Lower leg skin (tissue), 3 donors: ENCODE data around the gene ESRRB.

ENCODE experiments used
- CTCF ChIP-seq, 3 donors: fragments of 450-650 bp; IDR thresholded peaks; one replicate each; pipeline ENCODE4 v1.5.1; 2016; ENCODE audit warnings: antibody characterized with exemption in 3 of 3, mild to moderate bottlenecking in 3 of 3, moderate library complexity in 2 of 3
- POLR2A ChIP-seq, 2 donors: fragments of 450-650 bp; IDR thresholded peaks; one replicate each; pipeline ENCODE4 v1.6.1; 2016 to 2017; ENCODE audit warnings: antibody characterized with exemption in 2 of 2, mild to moderate bottlenecking in 1 of 2, moderate library complexity in 1 of 2

- TF ChIP-seq CTCF (IDR thresholded peaks at IDR 0.05) (no peak), POLR2A (IDR thresholded peaks at IDR 0.05) (no peak)
Observed at GRCh38 chr14:76375484-76375883, 453 bp upstream of the ESRRB start.
